CD4-positive, alpha-beta T cell (primary cell): Measurements from ENCODE around the gene ATG2B. TPM values are rescaled to one million over a fixed set of nuclear protein-coding genes. Genes with fewer than 3 reads are reported as not detected.

Experiments used
- ATAC-seq: fragments of 200-7000 bp; cut with Tn5 transposase; one replicate; pipeline ENCODE4 v1.10.0; 2022; ENCODE audit warnings: mild to moderate bottlenecking; ENCODE audit not compliant: poor library complexity
- CTCF ChIA-PET: fragments of 350-600 bp; sonication (Branson Sonifier 250); formaldehyde crosslinking; loops from one replicate; lab custom pipeline; 2021; ENCODE audit warnings: antibody characterized with exemption, inconsistent platforms; lab: Charles Lee
- POLR2A ChIA-PET: fragments of 350-600 bp; sonication (Branson Sonifier 250); formaldehyde crosslinking; loops from one replicate; lab custom pipeline; 2021; ENCODE audit warnings: antibody characterized with exemption, inconsistent platforms; lab: Charles Lee
- DNase-seq, 14 experiments: peaks; one replicate each; pipeline ENCODE4 v3.0.0-alpha.2; 2013 to 2020; ENCODE audit warnings: mixed read lengths in 2 of 14
- H3K27ac ChIP-seq, 2 donors: one replicate each; pipeline versions ENCODE4 v1.5.1 to v1.7.0; 2013; ENCODE audit warnings: low read length in 2 of 2, low read depth in 1 of 2, mild to moderate bottlenecking in 1 of 2
- H3K27me3 ChIP-seq, 2 experiments: 1 replicate in 1 of 2; 2 replicates in 1 of 2; pipeline versions ENCODE4 v1.6.1 to v1.7.0; 2013; ENCODE audit warnings: low read length in 2 of 2, control low read depth in 1 of 2, mild to moderate bottlenecking in 1 of 2, moderate library complexity in 1 of 2; ENCODE audit not compliant: insufficient read depth in 2 of 2, control insufficient read depth in 1 of 2
- H3K36me3 ChIP-seq: one replicate; pipeline ENCODE4 v1.6.1; 2013; ENCODE audit warnings: low read length, control low read depth; ENCODE audit not compliant: insufficient read depth
- H3K4me1 ChIP-seq: one replicate; pipeline ENCODE4 v1.6.1; 2013; ENCODE audit warnings: low read length, control low read depth; ENCODE audit not compliant: insufficient read depth
- H3K4me3 ChIP-seq: one replicate; pipeline ENCODE4 v1.5.1; 2013; ENCODE audit warnings: mild to moderate bottlenecking, low read length, moderate library complexity
- H3K9me3 ChIP-seq, 2 experiments: 1 replicate in 1 of 2; 2 replicates in 1 of 2; pipeline versions ENCODE4 v1.6.1 to v1.7.0; 2013; ENCODE audit warnings: low read length in 2 of 2, mild to moderate bottlenecking in 2 of 2, control low read depth in 1 of 2, moderate library complexity in 1 of 2; ENCODE audit not compliant: control insufficient read depth in 1 of 2, insufficient read depth in 1 of 2
- H3K27ac Mint-ChIP-seq: one replicate; pipeline ENCODE4 v1.8.0; 2020; ENCODE audit warnings: mixed read lengths
- H3K27me3 Mint-ChIP-seq: one replicate; pipeline ENCODE4 v1.8.0; 2021; ENCODE audit warnings: mixed read lengths
- H3K36me3 Mint-ChIP-seq: one replicate; pipeline ENCODE4 v1.8.0; 2021; ENCODE audit warnings: low read depth, mixed read lengths
- H3K4me1 Mint-ChIP-seq: one replicate; pipeline ENCODE4 v1.8.0; 2021; ENCODE audit warnings: low read depth, mixed read lengths
- H3K4me3 Mint-ChIP-seq: one replicate; pipeline ENCODE4 v1.8.0; 2020; ENCODE audit warnings: mild to moderate bottlenecking, mixed read lengths
- H3K9me3 Mint-ChIP-seq: one replicate; pipeline ENCODE4 v1.8.0; 2020; ENCODE audit warnings: mixed read lengths
- CTCF ChIP-seq: fragments of 200-600 bp; IDR thresholded peaks from one replicate; pipeline ENCODE4 v1.8.0; 2022; ENCODE audit warnings: antibody characterized with exemption, mild to moderate bottlenecking
- intact Hi-C, 2 experiments: fragments of 100-400 bp; cut with DNase I in 1 of 2; cut with micrococcal nuclease in 1 of 2; formaldehyde crosslinking; loops; one replicate each; pipeline versions ENCODE4 v1.15.1 to v1.9.0; 2023 to 2025; cut with DNase I, micrococcal nuclease
- polyA plus RNA-seq, 2 donors: library from polyadenylated mRNA; unstranded; fragments of 120-200 nt; gene quantifications; one replicate each; pipeline ENCODE4 v1.2.1, GENCODE V29; 2013
- total RNA-seq, 174 experiments: library from RNA in 2 of 174; stranded (reverse) in 2 of 174; gene quantifications; one replicate each; pipeline ENCODE4 v1.2.3 and lab custom pipeline; 2021 to 2026

The ATG2B gene
- total RNA-seq = 10 to 100 TPM; 20.1 to 20.2 TPM
- polyA plus RNA-seq (2013, experiment 1 of 2) = 25.6 TPM
- 32.3 TPM for polyA plus RNA-seq (2013, experiment 2 of 2)
- 51.5 to 235 (median 122) reads per million in 172 experiments for total RNA-seq (lab: John Stamatoyannopoulos, UW)

- Histone ChIP-seq H3K4me1 (peaks cover 28% of the 10 kb centered on the region), H3K36me3 (no peaks in the 10 kb centered on the region), H3K27ac (peak within 1 kb of the TSS; percentile 87 to 97), H3K4me3 (peak within 1 kb of the TSS; percentile 89), H3K27me3 (no peaks in the 10 kb centered on the region), H3K9me3 (no peaks in the 10 kb centered on the region)
- ATAC-seq = peak; percentile 78
- TF ChIP-seq CTCF = no peak
- intact Hi-C loops = loop anchor here (1.0 to 10.0 kb wide), 6 partner anchors 28 to 838 kb away; partner anchors contain the start of genes PAPOLA (in 1 of the 2) and VRK1 (in 1 of the 2)
- Mint-ChIP-seq H3K4me1 (peaks cover 67% of the 10 kb centered on the region), H3K4me3 (peak within 1 kb of the TSS; percentile 95), H3K27ac (peak within 1 kb of the TSS; percentile 89), H3K27me3 (no peaks in the 10 kb centered on the region), H3K36me3 (peaks cover 20% of the 10 kb centered on the region), H3K9me3 (no peaks in the 10 kb centered on the region)
- POLR2A ChIA-PET = interaction anchor here (0.8 to 2.1 kb wide), 3 partner anchors 26 to 29 kb away, joined by 4 to 13 read pairs (median 5); partner anchors contain the start of gene AK7
- CTCF ChIA-PET = interaction anchor here (0.6 kb wide), 1 partner anchor 19 kb away, joined by 3 read pairs; no protein-coding TSS in a partner anchor
- peak; percentile 94 to 99 (median 98) for DNase-seq
These were observed at the start of gene ATG2B, which contains the start of gene GSKIP for GRCh38 chr14:96362965-96363750. TSS of gene ATG2B (minus strand) at chr14:96363341. CDS start at chr14:96362976, 365 bp downstream. TSS of gene GSKIP (plus strand) at chr14:96363526. CDS start at chr14:96382248, 18,722 bp downstream.

- no peaks in the 10 kb centered on the region for H3K27me3 Mint-ChIP-seq
- Histone ChIP-seq H3K27me3 (no peaks in the 10 kb centered on the region), H3K27ac (no peak overlapping the region), H3K4me1 (no peaks in the 10 kb centered on the region), H3K9me3 (no peaks in the 10 kb centered on the region), H3K4me3 (no peak overlapping the region), H3K36me3 (no peaks in the 10 kb centered on the region)
- no peak for TF ChIP-seq CTCF
- H3K4me1 Mint-ChIP-seq = no peaks in the 10 kb centered on the region
- H3K4me3 Mint-ChIP-seq = no peak overlapping the region
- ATAC-seq (no peak), DNase-seq (no peak)
- H3K36me3 Mint-ChIP-seq = no peaks in the 10 kb centered on the region
- H3K9me3 Mint-ChIP-seq = no peaks in the 10 kb centered on the region
- ChIA-PET POLR2A (no interaction called here), CTCF (no interaction called here)
- H3K27ac Mint-ChIP-seq = no peak overlapping the region
- intact Hi-C loops = no loop called here
These were observed 47.0 kb upstream of the ATG2B start for GRCh38 chr14:96410119-96410518.

GRCh38 chr14:96409701-96410100 is 46.6 kb upstream of the ATG2B start:
- Mint-ChIP-seq H3K4me1 (no peaks in the 10 kb centered on the region), H3K9me3 (no peaks in the 10 kb centered on the region), H3K27me3 (no peaks in the 10 kb centered on the region), H3K36me3 (no peaks in the 10 kb centered on the region), H3K4me3 (no peak overlapping the region), H3K27ac (no peak overlapping the region)
- Histone ChIP-seq H3K4me1 (no peaks in the 10 kb centered on the region), H3K4me3 (no peak overlapping the region), H3K27ac (no peak overlapping the region), H3K27me3 (no peaks in the 10 kb centered on the region), H3K9me3 (no peaks in the 10 kb centered on the region), H3K36me3 (no peaks in the 10 kb centered on the region)
- ATAC-seq (no peak), DNase-seq (no peak)
- intact Hi-C loops = no loop called here
- POLR2A ChIA-PET = no interaction called here
- CTCF ChIA-PET = no interaction called here
- TF ChIP-seq CTCF = no peak
